ENCODE measurements around the gene TNIP2.

- TF ChIP-seq CTCF (conservative IDR thresholded peaks at IDR 0.05; ENCODE audit: low read depth, low read length) (no peak), EZH2 (IDR thresholded peaks at IDR 0.05; ENCODE audit: borderline replicate concordance, low read depth, low read length, poor library complexity, severe bottlenecking) (no peak)
Observed at GRCh38 chr4:2768921-2769336, 12.8 kb upstream of the TNIP2 start.

Data from A673 (cell line).